OCI-LY1 (cell line): ENCODE measurements around the gene MGA.

Source experiments
- H2AFZ ChIP-seq: fragments of 200-600 bp; sonication (generic), shearing (Covaris generic); 2 replicates; pipeline ENCODE4 v1.6.0; 2014; ENCODE audit warnings: antibody characterized with exemption, mild to moderate bottlenecking, low read length
- H3F3A ChIP-seq: fragments of 200-600 bp; sonication (generic), shearing (Covaris generic); 2 replicates; pipeline ENCODE4 v1.6.0; 2014; ENCODE audit warnings: mild to moderate bottlenecking, antibody characterized with exemption, low read length, moderate library complexity; ENCODE audit not compliant: insufficient read depth
- H3K27ac ChIP-seq: fragments of 200-600 bp; sonication (generic); 2 replicates; pipeline ENCODE4 v1.5.1; 2014; ENCODE audit warnings: low read length, mixed run types, mild to moderate bottlenecking, low read depth; ENCODE audit not compliant: poor library complexity, severe bottlenecking
- H3K27me3 ChIP-seq: fragments of 200-600 bp; sonication (generic); 2 replicates; pipeline ENCODE4 v1.6.0; 2014; ENCODE audit warnings: antibody characterized with exemption, mild to moderate bottlenecking, low read length, moderate library complexity; ENCODE audit not compliant: insufficient read depth
- H3K36me3 ChIP-seq: fragments of 200-600 bp; sonication (generic); 2 replicates; pipeline ENCODE4 v1.6.1; 2014; ENCODE audit warnings: mild to moderate bottlenecking, antibody characterized with exemption, low read length, moderate library complexity, mixed read lengths; ENCODE audit not compliant: insufficient read depth
- H3K4me1 ChIP-seq: fragments of 200-600 bp; sonication (generic); 2 replicates; pipeline ENCODE4 v1.5.1; 2014; ENCODE audit warnings: mild to moderate bottlenecking, low read length, moderate library complexity; ENCODE audit not compliant: insufficient read depth, severe bottlenecking
- H3K4me2 ChIP-seq: fragments of 200-600 bp; sonication (generic), shearing (Covaris generic); 2 replicates; pipeline ENCODE4 v1.6.1; 2014; ENCODE audit warnings: low read length
- H3K4me3 ChIP-seq: fragments of 200-600 bp; sonication (generic); 2 replicates; pipeline ENCODE4 v1.5.1; 2014; ENCODE audit warnings: low read length, low read depth, mild to moderate bottlenecking, mixed read lengths; ENCODE audit not compliant: poor library complexity, severe bottlenecking
- H3K79me2 ChIP-seq: fragments of 200-600 bp; shearing (Covaris generic); 2 replicates; pipeline ENCODE4 v1.6.1; 2016; ENCODE audit warnings: mixed run types, low read length, mixed read lengths; ENCODE audit not compliant: insufficient read depth
- H3K9ac ChIP-seq: fragments of 200-600 bp; sonication (generic), shearing (Covaris generic); 2 replicates; pipeline ENCODE4 v1.6.1; 2014; ENCODE audit warnings: mild to moderate bottlenecking, low read length, mixed read lengths
- H3K9me2 ChIP-seq: fragments of 200-600 bp; sonication (generic), shearing (Covaris generic); 2 replicates; pipeline ENCODE4 v1.6.1; 2014; ENCODE audit warnings: low read depth, mild to moderate bottlenecking, low read length, mixed read lengths
- H3K9me3 ChIP-seq: fragments of 200-600 bp; shearing (Covaris generic); 2 replicates; pipeline ENCODE4 v1.6.1; 2014; ENCODE audit warnings: low read length, mixed read lengths
- H4K20me1 ChIP-seq: fragments of 200-600 bp; sonication (generic), shearing (Covaris generic); 2 replicates; pipeline ENCODE4 v1.6.0; 2016; ENCODE audit warnings: mild to moderate bottlenecking, low read length; ENCODE audit not compliant: insufficient read depth
- CTCF ChIP-seq: fragments of 200-600 bp; sonication (generic), shearing (Covaris generic); IDR thresholded peaks from 2 replicates; pipeline ENCODE4 v1.5.1; 2017; ENCODE audit warnings: mild to moderate bottlenecking, antibody characterized with exemption, low read length, moderate library complexity, mixed read lengths
- EZH2 ChIP-seq: fragments of 200-600 bp; sonication (generic), shearing (Covaris generic); IDR thresholded peaks from 2 replicates; pipeline ENCODE4 v1.8.0; 2017; ENCODE audit warnings: borderline replicate concordance, mixed run types, mild to moderate bottlenecking, antibody characterized with exemption, low read length, moderate library complexity, mixed read lengths

Gene MGA

GRCh38 chr15:41650806-41651205, 9.4 kb upstream of the MGA start:
- Histone ChIP-seq H3K4me3 (no peak overlapping the region), H4K20me1 (no peaks in the 10 kb centered on the region), H3K9me2 (no peaks in the 10 kb centered on the region), H3K27ac (no peak overlapping the region), H2AFZ (no peak overlapping the region), H3K79me2 (no peaks in the 10 kb centered on the region), H3F3A (no peaks in the 10 kb centered on the region), H3K9me3 (no peaks in the 10 kb centered on the region), H3K4me2 (no peak overlapping the region), H3K9ac (no peak overlapping the region), H3K4me1 (no peaks in the 10 kb centered on the region), H3K36me3 (no peaks in the 10 kb centered on the region), H3K27me3 (peaks cover 6% of the 10 kb centered on the region; the same call in 1 of the 2 replicates)
- TF ChIP-seq CTCF (no peak), EZH2 (no peak)

GRCh38 chr15:41651373-41651772, 8.8 kb upstream of the MGA start:
- Histone ChIP-seq H3K27me3 (peaks cover 6% of the 10 kb centered on the region; the same call in 1 of the 2 replicates), H3K9me3 (no peaks in the 10 kb centered on the region), H3F3A (no peaks in the 10 kb centered on the region), H3K4me1 (no peaks in the 10 kb centered on the region), H3K27ac (no peak overlapping the region), H3K9ac (no peak overlapping the region), H3K4me3 (no peak overlapping the region), H3K9me2 (no peaks in the 10 kb centered on the region), H2AFZ (no peak overlapping the region), H3K4me2 (no peak overlapping the region), H3K36me3 (no peaks in the 10 kb centered on the region), H3K79me2 (no peaks in the 10 kb centered on the region), H4K20me1 (no peaks in the 10 kb centered on the region)
- no peak for TF ChIP-seq EZH2
- TF ChIP-seq CTCF = no peak

GRCh38 chr15:41653760-41654159, 6.4 kb upstream of the MGA start:
- no peaks in the 10 kb centered on the region for H3K9me2 ChIP-seq
- no peaks in the 10 kb centered on the region for H3K79me2 ChIP-seq
- H2AFZ ChIP-seq = no peak overlapping the region
- no peaks in the 10 kb centered on the region for H4K20me1 ChIP-seq
- TF ChIP-seq CTCF (no peak), EZH2 (no peak)
- H3K4me3 ChIP-seq = no peak overlapping the region
- H3K36me3 ChIP-seq = no peaks in the 10 kb centered on the region
- no peak overlapping the region for H3K4me2 ChIP-seq
- peaks cover 3% of the 10 kb centered on the region; the same call in 1 of the 2 replicates for H3K27me3 ChIP-seq
- no peak overlapping the region for H3K9ac ChIP-seq
- no peak overlapping the region for H3K27ac ChIP-seq
- H3F3A ChIP-seq = no peaks in the 10 kb centered on the region
- H3K4me1 ChIP-seq = no peaks in the 10 kb centered on the region
- H3K9me3 ChIP-seq = no peaks in the 10 kb centered on the region
